Measurements from ENCODE around the gene SDCBP2.

SDCBP2 gene

DNA sequence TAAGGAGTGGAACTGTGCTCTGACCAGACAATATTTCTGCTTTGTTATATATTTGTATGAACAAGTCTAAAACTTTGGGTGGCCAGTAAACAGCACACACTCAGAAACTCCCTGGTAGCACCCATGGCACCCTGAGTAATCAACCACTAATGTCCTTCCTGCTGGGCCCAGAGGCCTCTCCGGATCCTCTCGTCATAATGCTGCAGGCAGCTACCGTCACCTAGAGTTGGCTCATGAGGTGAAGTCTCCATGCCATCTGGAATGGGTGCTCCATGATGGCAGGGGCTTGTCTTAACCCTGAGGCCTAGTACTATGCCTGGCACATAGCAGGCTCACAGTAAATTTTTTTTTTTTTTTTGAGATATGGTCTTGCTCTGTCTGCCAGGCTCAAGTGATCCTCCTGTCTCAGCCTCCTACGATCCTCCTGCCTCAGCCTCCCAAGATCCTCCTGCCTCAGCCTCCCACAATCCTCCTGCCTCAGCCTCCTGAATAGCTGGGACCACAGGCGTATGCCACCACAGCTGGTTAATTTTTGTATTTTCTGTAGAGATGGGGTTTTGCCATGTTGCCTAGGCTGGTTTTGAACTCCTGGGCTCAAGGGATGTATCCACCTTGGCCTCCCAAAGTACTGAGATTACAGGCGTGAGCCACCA lies 3.0 kb upstream of the SDCBP2 start:
- in situ Hi-C loops (cut with HindIII; ENCODE audit: low sequenced_read_pairs) = no loop called here

DNA sequence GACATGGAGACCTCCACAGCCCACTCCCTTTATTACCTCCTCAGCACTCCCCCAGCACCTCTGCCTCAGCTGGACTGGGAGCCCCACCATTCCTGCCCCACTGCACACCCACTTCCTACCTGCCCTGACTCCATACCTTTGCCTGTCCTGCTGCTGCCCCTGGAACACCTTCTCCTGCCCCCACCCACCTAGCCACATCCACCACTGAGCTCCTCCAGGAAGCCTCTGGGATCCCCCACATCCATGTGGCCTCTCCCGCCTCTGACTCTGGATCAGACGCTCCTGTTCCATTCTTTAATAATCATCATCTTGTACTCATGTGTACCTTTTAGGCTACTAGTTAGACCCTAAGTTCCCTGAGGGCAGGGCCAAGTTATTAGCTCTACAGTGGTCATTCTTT lies 2.2 kb upstream of the SDCBP2 start:
- in situ Hi-C loops (cut with HindIII; ENCODE audit: low sequenced_read_pairs) = no loop called here

DNA sequence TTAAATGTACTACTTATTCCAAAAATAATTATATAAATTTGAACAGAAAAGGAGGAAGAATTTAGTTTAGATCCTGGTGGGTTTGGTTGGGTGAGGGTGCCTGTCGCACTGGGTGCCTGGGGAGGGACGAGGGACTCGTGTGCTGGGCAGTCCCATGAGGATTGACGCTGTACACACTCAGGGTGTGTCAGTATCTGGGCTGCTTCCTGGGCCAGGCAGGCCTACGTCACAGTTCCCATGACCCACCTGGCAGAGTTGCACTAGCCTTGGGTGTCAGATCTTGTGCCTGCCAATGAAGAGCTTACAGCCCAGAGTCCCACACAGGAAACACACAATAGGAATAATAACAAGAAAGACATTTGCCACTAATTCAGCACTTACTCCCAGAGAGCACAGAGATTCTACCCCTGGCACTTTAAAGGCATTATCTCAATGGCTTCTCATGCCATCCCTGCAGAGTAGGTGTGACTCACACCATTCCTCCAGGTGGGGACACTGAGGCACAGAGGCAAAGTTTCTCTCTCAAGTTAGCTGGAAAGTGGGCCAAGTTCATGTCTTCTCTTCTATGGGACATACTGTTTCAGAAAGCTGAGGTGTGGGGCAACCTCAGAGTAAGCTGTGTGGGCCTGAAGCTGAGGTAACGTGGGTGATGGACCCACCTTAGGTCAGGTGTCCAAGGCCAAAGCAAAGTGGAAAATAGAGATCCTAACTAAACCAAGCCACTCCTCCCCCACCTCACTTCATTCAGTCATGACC lies 1.3 kb upstream of the SDCBP2 start:
- in situ Hi-C loops (cut with HindIII; ENCODE audit: low sequenced_read_pairs) = no loop called here

DNA sequence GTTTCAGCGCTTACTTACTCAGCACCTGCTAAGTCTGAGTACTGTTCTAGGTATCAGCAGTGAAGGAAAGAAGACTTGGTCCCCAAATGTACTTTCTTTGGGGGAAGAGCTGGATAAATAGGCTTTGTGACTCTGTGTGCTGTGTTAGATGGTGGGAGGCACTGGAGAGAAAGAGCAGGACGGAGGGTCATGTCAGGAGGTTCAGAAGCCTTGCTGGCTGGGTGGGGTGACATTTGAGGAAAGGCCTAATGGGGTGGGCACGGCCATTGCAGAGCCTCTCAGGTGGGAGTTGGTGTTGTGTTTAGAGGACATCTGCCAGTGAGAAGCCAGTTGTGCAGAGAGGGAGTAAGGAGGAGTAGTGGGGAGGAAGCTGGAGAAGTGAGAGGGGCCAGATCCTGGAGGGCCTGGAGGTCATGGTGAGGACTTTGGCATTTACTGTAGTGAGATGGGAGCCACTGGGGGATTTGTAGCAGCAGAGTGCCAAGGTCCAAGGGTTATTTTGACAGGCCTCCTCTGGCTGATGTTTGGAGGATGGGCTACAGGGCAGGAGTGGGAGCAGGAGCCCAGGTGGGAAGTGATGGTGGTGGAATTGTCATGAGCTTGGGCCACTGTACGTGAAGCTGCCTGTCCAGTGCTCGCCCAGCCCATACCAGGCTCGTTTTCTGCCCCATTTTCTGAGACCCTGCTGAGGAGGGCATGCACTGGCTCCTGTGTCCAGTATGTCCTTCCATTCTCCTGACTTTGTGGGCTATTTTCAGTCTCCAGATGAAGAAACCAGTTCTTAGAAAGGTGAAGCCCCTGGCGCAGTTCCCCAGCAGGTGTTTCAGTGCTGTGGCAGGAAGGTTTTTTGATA lies 886 bp downstream of the SDCBP2 start:
- in situ Hi-C loops (cut with HindIII; ENCODE audit: low sequenced_read_pairs) = no loop called here

DNA sequence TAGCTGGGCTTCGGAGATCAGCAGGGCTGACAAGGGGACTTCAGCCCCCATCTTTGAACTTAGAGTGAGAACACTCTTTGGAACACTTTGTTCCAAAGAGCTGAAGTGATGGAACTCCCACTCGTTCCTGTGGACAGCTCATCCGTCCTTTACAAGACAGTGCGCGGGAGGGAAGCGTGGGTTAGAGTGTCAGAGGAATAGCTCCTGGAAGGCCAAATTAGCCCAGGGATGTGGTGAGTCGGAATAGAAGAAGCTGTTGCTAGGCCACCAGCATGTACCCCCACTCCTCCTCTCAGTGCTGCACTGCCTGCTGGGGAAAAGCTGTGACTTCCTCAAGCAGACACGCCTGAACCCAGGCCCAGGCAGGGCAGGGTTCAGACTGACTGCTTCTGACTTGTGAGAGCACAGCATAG lies 1.7 kb downstream of the SDCBP2 start:
- in situ Hi-C loops (cut with HindIII; ENCODE audit: low sequenced_read_pairs) = no loop called here

DNA sequence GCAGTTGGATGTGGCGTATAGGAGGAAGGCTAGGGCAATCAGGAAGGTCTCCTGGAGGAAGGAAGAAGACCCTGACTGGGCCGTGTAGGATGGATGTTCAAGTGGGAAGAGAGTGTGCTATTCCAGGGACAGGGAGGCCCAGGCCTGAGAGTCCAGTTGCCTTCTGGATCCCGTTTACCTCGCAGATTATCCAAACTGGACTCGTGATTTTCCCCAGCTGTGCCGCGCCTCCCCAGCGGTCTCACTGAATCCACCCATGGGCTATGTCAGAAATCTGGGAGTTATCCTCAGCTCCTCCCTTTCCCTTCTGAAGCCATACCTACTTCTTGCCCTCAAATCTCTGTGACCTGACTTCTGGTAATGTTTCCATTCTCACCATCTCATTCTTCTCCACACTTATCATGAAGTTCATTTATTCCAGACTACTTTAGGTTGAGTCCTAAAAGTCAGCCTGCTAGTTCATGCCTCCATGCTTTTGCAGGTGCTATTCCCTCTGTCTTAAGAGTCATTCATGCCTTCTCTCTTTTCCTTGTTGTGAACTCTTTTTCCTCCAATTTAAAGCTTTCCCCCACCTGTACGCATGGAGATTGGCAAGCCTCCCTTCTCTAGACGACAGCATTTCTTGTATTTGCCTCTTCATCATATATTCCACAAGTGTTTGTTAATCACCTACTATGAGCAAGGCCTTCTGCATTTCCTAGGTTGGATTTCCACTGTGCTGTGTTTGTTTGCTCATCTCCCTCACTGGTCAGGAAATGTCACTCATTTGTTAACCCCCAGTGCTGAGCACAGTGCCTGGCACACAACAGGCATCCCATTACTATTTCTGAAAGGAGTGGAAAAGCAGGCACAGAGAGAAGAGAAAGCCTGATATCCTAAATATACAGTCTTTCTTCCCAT lies 2.7 kb downstream of the SDCBP2 start:
- in situ Hi-C loops (cut with HindIII; ENCODE audit: low sequenced_read_pairs) = no loop called here

DNA sequence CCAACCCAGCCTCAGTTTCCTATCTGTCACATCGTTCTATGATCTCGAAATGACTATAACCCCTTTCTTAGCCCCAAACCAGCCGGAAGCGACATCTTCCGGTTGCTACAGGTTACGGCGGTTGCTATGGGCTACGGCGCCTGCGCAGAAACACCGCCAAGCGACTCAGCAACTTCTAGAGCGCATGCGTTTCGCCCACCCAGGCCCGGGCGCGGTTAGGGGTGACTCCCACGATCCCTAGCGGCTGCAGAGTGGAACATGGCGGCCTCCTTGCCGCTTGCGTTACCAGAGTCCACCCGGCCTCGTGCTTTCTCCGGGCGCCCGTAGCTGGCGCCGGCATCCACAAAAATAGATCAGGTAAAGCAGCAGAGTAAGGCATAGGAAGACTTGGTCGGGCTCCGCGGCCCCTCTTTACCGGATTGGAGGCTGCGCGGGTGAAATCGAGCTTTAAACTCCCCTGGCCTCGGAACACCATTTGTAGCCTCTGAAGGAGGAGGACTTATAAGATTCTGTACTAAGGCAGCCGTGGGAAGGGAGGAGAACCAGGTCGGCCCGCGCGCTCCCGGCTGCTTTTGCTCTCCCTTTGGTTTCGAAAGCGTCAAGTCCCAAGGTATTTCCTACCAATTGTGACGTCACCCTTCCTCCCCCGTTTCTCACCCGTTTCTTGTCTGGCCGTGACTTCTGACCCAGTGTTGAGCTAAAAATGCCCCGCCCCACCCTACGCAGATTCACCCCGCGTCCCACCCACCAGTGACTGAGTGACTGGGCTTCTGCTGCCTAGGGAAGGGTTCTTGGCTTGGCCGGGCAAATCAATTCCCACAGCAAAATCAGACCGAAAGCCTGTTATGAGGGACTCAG lies 3.5 kb downstream of the SDCBP2 start:
- in situ Hi-C loops (cut with HindIII; ENCODE audit: low sequenced_read_pairs) = no loop called here

DNA sequence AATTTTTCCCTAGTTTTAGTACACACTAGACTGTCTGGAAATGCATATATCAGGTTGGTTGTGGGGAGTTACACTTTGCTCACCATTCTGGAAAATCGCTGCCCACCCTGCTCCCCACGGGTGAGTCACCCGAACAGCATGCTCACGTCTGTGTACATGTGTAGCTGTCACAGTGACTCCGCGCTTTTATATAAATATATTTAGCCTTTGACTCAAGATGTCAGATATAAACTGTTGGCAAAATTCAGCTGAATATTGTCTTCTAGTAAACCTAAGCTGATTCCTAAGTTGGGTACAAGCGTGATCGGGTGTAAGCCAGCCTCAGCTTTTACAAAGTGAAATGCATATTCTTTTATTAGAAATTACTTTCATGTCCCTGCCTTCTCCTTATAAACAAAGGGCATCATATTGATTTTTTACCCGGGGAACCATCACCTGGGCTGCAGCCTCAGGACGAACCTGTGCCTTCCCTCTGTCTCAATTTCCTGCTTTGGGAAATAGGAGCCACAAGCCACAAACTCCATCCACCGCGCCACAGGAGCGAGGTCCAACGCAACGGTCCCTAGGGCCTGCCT lies 4.3 kb downstream of the SDCBP2 start:
- in situ Hi-C loops (cut with HindIII; ENCODE audit: low sequenced_read_pairs) = no loop called here

DNA sequence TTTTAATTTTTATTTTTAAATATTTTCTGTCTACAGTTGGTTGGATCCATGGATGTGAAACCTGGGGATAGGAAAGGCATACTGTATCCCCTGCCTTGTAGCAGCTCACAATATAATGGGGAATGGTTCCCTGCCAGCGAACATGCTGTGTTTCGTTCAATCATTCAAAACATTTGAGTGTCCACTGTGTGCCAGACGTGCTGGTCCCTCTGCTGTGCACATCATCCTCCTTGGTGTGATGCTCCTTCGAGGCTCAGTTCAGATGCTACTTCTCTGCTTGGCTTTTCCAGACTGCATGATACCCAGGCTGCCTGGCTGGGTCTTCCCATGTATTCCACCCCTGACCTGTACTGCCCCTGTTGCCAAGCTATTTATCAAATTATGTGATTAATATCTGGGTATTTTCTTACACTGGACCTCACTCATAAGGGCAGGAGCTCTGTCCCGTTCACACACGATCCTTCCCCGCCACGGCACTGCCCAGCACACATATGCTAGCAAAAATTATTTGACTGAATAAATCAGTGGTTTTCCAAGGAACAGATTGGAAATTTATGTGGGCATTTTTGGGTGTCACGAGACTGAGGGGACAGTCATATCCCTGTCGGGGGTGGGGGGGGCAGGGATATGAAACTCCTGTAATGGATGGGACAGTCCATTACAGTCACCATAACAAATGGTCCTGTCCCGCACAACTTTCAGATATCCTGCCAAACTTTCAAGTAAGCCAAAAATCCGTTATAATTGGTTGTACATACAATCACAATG lies 4.9 kb downstream of the SDCBP2 start:
- in situ Hi-C loops (cut with HindIII; ENCODE audit: low sequenced_read_pairs) = no loop called here

DNA sequence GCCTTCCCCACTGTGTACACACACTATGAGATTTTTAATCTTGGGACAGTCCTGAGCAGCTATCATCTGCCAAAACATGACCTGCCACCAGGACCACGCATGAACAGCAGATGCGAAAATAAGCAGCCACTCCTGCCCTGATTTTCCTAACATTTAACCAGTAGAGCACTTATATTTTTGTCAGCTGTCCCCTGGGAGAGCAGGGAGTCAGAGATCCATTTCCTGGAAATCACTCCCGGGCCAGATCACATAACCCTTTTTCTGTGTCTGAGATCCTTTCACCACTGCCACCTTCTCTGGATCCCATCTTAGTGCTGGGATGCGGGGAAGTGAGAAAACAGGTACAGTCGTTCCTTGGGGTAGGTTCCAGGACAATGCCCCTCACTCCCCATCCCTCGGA lies 5.7 kb downstream of the SDCBP2 start:
- in situ Hi-C loops (cut with HindIII; ENCODE audit: low sequenced_read_pairs) = no loop called here

DNA sequence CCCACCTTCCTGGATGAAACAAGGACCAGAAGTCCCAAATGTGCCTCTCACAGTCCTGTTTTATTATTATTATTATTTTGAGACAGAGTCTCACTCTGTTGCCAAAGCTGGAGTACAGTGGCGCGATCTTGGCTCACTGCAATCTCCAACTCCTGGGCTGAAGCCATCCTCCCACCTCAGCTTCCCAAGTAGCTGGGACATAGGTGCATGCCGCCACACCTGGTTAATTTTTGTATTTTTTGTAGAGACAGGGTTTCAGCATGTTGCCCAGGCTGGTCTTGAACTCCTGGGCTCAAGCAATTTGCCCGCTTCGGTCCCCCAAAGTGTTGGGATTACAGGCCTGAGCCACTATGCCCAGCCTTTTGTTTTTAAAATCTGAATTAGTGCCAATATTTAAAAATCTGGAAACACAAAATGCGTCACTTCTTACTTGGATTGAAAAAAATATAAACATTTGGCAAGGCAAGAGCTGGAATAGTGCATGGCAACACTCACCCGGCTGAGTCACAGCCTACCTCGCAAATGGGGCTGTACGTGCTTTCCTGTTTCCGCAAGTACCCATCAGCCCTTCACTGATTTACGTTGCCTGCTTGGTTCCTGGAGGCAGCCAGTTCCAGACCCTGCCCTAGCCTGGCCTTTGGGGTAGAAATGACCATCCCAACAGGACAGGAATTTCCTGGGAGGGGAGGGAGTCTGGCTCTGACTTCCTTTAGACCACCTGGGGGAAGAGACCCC lies 6.3 kb downstream of the SDCBP2 start:
- in situ Hi-C loops (cut with HindIII; ENCODE audit: low sequenced_read_pairs) = no loop called here

DNA sequence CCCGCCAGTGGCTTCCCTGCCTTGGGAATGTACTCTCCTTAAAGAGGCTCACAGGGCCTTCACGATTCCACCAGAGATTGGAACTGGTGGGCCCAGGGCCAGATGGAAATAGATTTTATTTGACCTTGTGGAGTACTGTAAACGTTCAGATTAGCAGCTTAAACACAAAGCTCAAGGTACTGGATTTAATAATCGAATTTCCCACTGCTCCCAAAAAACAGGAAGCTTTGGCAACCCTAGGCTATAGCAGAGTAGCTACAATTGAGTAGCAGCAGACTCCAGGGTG lies 7.3 kb downstream of the SDCBP2 start:
- in situ Hi-C loops (cut with HindIII; ENCODE audit: low sequenced_read_pairs) = no loop called here

DNA sequence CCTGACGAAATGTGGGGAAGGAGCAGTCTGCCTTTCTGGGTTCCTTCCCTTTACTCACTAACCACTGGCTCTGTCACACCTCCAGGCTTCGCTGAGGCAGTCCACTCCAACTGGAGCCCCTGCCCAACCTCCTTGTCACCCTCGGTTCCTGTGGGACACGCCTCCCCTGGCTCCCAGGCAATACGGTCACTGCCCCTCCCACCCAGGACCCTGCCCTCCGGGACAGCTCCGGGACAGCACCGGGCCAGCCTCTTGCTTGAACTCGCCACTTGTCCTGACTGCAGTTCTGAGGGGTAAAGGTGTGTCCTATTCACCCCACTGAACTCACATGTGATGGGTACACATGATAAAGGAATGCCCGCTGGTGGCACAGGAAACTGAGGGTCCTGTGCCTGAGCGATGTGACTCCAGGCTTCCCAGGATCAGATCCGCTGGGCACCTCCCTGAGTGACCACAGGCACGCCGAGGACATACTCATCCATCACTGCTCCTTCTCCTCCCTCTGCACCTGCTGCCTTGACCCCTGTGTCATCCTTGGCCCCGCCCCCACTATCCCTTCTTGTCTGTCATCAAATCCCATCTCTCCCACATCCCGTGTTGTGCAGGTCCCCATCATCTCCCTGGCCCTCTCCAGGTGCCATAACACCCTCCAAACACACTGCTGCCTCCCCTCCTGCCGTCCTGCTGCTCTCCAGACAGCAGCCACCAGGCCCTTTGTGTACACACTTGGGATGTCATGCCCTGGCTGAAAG lies 7.9 kb downstream of the SDCBP2 start:
- in situ Hi-C loops (cut with HindIII; ENCODE audit: low sequenced_read_pairs) = no loop called here

DNA sequence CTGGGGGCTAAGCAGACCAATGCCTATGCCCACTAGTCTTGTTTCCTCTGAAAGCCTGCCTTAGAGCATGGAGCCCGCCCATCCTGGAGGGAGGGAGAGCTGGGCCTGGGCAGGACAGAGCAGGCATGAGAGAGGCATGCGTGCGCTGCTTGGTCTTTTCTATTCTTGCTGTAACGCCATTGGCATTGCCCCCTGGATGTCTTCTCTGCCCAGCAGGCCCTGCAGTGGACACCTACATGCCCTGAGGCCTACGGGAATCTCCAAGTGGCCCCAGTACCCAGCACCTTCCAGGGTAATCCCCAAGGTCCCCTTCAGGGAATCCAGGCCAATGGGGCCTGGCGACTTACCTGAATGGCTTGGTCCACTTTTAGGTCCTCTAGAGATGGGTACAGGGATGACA lies 8.9 kb downstream of the SDCBP2 start:
- in situ Hi-C loops (cut with HindIII; ENCODE audit: low sequenced_read_pairs) = no loop called here

DNA sequence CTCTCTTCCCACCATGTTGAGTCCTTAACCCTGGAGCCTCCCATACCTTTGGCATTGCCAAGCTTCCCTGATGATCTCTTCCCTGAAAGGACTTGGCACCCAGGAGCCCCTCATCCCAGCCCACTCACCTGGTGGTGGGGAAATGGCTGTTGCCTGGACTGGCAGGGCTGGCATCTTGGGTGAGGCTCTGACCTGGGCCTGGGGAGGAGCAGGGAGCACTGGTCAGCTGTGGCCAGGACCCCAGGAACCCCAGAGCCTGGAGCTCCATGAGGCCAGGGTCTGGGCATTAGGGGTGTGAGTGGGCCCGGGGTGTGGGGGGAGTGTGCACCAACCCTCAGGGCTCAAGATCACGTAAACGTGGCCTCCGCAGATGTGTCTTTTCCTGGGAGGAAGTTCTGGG lies 9.5 kb downstream of the SDCBP2 start:
- in situ Hi-C loops (cut with HindIII; ENCODE audit: low sequenced_read_pairs) = loop anchor here (5.0 kb wide), 1 partner anchor 73 kb away; the partner anchor contains the start of gene FKBP1A

DNA sequence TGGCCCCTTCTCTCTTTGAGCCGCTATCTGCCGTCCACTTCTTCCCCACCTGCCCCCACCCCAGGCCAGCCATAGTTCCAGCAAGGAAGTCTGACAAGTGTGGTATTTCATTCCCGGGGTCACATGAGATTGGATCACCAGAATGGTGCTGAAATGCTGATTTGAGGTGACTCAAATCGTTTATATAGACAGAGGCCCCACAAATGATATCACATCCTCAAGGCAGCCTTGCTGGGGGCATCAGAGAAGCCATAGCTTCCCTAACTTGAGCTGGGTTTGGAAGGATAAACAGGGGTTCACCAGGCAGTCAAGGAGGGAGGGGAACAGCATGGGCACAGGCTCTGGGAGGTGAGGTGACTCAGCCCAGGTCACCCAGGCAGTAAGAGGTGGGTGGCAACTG lies 9.9 kb downstream of the SDCBP2 start:
- in situ Hi-C loops (cut with HindIII; ENCODE audit: low sequenced_read_pairs) = loop anchor here (5.0 kb wide), 1 partner anchor 73 kb away; the partner anchor contains the start of gene FKBP1A

DNA sequence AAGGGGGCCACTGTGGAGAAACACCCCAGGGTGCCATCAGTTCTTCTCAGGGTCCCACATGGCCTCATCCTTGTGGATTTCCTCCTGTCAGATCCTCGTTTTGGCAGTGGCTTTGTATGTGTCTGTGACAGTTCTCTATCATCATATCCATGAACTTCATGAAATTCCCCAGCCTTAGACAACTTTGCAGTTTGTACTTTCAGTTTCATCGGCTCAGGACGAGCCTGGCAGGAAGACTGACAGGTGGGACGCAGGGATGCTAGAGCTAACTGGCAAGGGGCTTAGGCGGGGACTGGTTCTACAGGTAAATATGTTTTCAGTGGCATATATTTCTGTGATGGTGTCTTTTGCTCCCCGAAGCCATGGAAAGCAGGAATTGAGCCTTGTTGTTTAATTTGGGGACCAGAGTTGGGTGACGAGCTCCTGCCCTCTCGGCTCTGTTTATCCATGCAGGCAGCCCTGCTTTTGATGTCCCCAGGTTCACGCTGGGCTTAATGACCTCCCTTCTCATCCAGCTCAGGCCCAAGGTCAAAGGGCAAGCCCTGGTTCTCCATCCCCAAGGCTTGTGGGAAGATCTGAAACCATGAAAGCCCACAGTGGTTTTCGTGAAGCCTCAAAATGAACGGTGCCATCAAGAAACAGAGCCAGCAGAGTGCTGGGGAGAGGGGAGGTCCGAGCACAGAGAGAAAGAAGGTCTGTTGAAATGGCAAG lies 11.2 kb downstream of the SDCBP2 start:
- in situ Hi-C loops (cut with HindIII; ENCODE audit: low sequenced_read_pairs) = loop anchor here (5.0 kb wide), 1 partner anchor 75 kb away; the partner anchor contains the start of gene FKBP1A
